HCT116 (cell line): ENCODE measurements around the gene TEX2. TPM values are rescaled to one million over a fixed set of nuclear protein-coding genes. Genes with fewer than 3 reads are reported as not detected.

ENCODE experiments used
- ATAC-seq: fragments of 200-7000 bp; cut with Tn5 transposase; 2 replicates; pipeline ENCODE4 v1.9.1; 2020; ENCODE audit warnings: mild to moderate bottlenecking, moderate library complexity
- BruUV-seq: library from RNA; stranded (reverse); fragments of 400-500 nt; replicated peaks from 2 replicates; lab custom pipeline; 2021; lab: Mats Ljungman, UMichigan
- CTCF ChIA-PET: fragments of 300-600 bp; sonication (Branson Sonifier 250); formaldehyde crosslinking; loops from one replicate; lab custom pipeline; 2021; ENCODE audit warnings: antibody characterized with exemption; lab: Charles Lee
- POLR2A ChIA-PET: fragments of 300-600, 350-600 bp; sonication (Branson Sonifier 250); formaldehyde crosslinking; loops from one replicate; lab custom pipeline; 2021; ENCODE audit warnings: antibody characterized with exemption; lab: Charles Lee
- RAD21 ChIA-PET, 2 experiments: fragments of 300-600 bp; sonication (Branson Sonifier 250); formaldehyde crosslinking; loops; one replicate each; lab custom pipeline; 2023; ENCODE audit warnings: low total read pairs in 2 of 2; ENCODE audit not compliant: uncharacterized antibody in 2 of 2, unreplicated experiment in 2 of 2, low non-redundant PET in 1 of 2; lab: Charles Lee
- DNase-seq: peaks from one replicate; pipeline ENCODE4 v3.0.0-alpha.2; 2010; ENCODE audit warnings: low read depth, low spot score
- H2AFZ ChIP-seq: fragments of 200-600 bp; shearing (Covaris generic), sonication (generic); 2 replicates; pipeline ENCODE4 v1.6.1; 2017; ENCODE audit warnings: low read depth, mixed run types, mixed read lengths, antibody characterized with exemption, low read length; ENCODE audit not compliant: poor library complexity, severe bottlenecking
- H3K27ac ChIP-seq: 2 replicates; pipeline ENCODE4 v1.5.1; 2012; ENCODE audit warnings: low read depth, low read length
- H3K27me3 ChIP-seq: fragments of 200-600 bp; sonication (generic); 2 replicates; pipeline ENCODE4 v1.6.1; 2016; ENCODE audit warnings: mixed run types, low read length, mixed read lengths; ENCODE audit not compliant: insufficient read depth
- H3K36me3 ChIP-seq, 2 experiments: fragments of 200-500 bp in 1 of 2; fragments of 200-600 bp in 1 of 2; sonication (Bioruptor generic) in 1 of 2; sonication (generic) in 1 of 2; 2 replicates each; pipeline versions ENCODE4 v1.5.1 to v1.6.1; 2014 to 2016; ENCODE audit warnings: low read length in 2 of 2, inconsistent platforms in 1 of 2, mixed read lengths in 1 of 2, mixed run types in 1 of 2; ENCODE audit not compliant: insufficient read depth in 2 of 2, control insufficient read depth in 1 of 2
- H3K4me1 ChIP-seq, 2 experiments: fragments of 200-600 bp in 1 of 2; sonication (generic) in 1 of 2; 2 replicates each; pipeline versions ENCODE4 v1.5.1 to v1.6.1; 2012 to 2017; ENCODE audit warnings: low read length in 2 of 2, inconsistent platforms in 1 of 2, mild to moderate bottlenecking in 1 of 2, mixed read lengths in 1 of 2, mixed run types in 1 of 2, moderate library complexity in 1 of 2; ENCODE audit not compliant: insufficient read depth in 2 of 2, control insufficient read depth in 1 of 2
- H3K4me2 ChIP-seq: fragments of 200-600 bp; sonication (generic); 2 replicates; pipeline ENCODE4 v1.6.1; 2017; ENCODE audit warnings: mixed run types, low read length, mixed read lengths
- H3K4me3 ChIP-seq, 2 experiments: fragments of 200-600 bp in 1 of 2; sonication (generic) in 1 of 2; replicated peaks in 1 of 2; 2 replicates each; pipeline ENCODE4 v1.5.1; 2011 to 2016; ENCODE audit warnings: low read length in 2 of 2, control low read depth in 1 of 2, low read depth in 1 of 2, mild to moderate bottlenecking in 1 of 2, mixed read lengths in 1 of 2, mixed run types in 1 of 2
- H3K79me2 ChIP-seq: fragments of 200-600 bp; sonication (generic); 2 replicates; pipeline ENCODE4 v1.6.1; 2017; ENCODE audit warnings: mild to moderate bottlenecking, mixed run types, low read length, moderate library complexity, mixed read lengths; ENCODE audit not compliant: insufficient read depth
- H3K9ac ChIP-seq: fragments of 200-600 bp; sonication (generic); 2 replicates; pipeline ENCODE4 v1.6.1; 2016; ENCODE audit warnings: low read length, mixed read lengths
- H3K9me2 ChIP-seq: fragments of 200-600 bp; sonication (generic), shearing (Covaris generic); 2 replicates; pipeline ENCODE4 v1.6.1; 2017; ENCODE audit warnings: mixed run types, mild to moderate bottlenecking, moderate library complexity; ENCODE audit not compliant: insufficient read depth
- H3K9me3 ChIP-seq, 2 experiments: fragments of 200-500 bp in 1 of 2; fragments of 200-600 bp in 1 of 2; sonication (Bioruptor generic) in 1 of 2; sonication (generic) in 1 of 2; 2 replicates each; pipeline ENCODE4 v1.6.1; 2014 to 2017; ENCODE audit warnings: low read length in 2 of 2, mixed read lengths in 2 of 2, inconsistent platforms in 1 of 2, low read depth in 1 of 2, mild to moderate bottlenecking in 1 of 2, mixed run types in 1 of 2, moderate library complexity in 1 of 2; ENCODE audit not compliant: control insufficient read depth in 1 of 2, insufficient read depth in 1 of 2
- H4K20me1 ChIP-seq: fragments of 200-600 bp; sonication (generic), shearing (Covaris generic); 2 replicates; pipeline ENCODE4 v1.6.1; 2017; ENCODE audit warnings: mixed run types, mild to moderate bottlenecking, moderate library complexity; ENCODE audit not compliant: insufficient read depth
- EGR1 ChIP-seq: IDR thresholded peaks from 2 replicates; pipeline ENCODE4 v1.6.1; 2012; ENCODE audit warnings: low read depth
- EZH2 ChIP-seq: fragments of 200-600 bp; sonication (generic); IDR thresholded peaks from 2 replicates; pipeline ENCODE4 v1.6.1; 2017; ENCODE audit warnings: antibody characterized with exemption, mixed run types
- EZH2phosphoT487 ChIP-seq: fragments of 200-600 bp; IDR thresholded peaks from 2 replicates; pipeline ENCODE4 v1.6.1; 2018; ENCODE audit warnings: antibody characterized with exemption, borderline replicate concordance
- JUND ChIP-seq: IDR thresholded peaks from 2 replicates; pipeline ENCODE4 v1.6.1; 2012
- YY1 ChIP-seq: IDR thresholded peaks from 2 replicates; pipeline ENCODE4 v1.6.1; 2011; ENCODE audit warnings: low read length, low read depth, moderate library complexity, mild to moderate bottlenecking; ENCODE audit not compliant: insufficient replicate concordance; ENCODE audit errors: extremely low read depth
- ZFX ChIP-seq: fragments of 450-650 bp; IDR thresholded peaks from 2 replicates; pipeline ENCODE4 v1.6.1; 2017
- intact Hi-C: fragments of 100-400 bp; cut with micrococcal nuclease; formaldehyde crosslinking; loops from 2 replicates; pipeline ENCODE4 v1.10.0; 2022
- total RNA-seq: library from RNA; stranded (reverse); gene quantifications from one replicate; pipeline ENCODE4 v1.2.1, GENCODE V29; 2021; ENCODE audit not compliant: unreplicated experiment
- TF ChIP-seq, protein P1 (sequence below), 3 experiments: fragments of 200-600 bp in 1 of 3; sonication (generic) in 1 of 3; IDR thresholded peaks in 2 of 3; conservative IDR thresholded peaks in 1 of 3; 2 replicates each; pipeline ENCODE4 v1.5.1; 2012 to 2017; ENCODE audit warnings: low read depth in 2 of 3, low read length in 2 of 3, antibody characterized with exemption in 1 of 3, borderline replicate concordance in 1 of 3, control low read depth in 1 of 3, mild to moderate bottlenecking in 1 of 3, mixed read lengths in 1 of 3, mixed run types in 1 of 3, moderate library complexity in 1 of 3; ENCODE audit not compliant: insufficient read depth in 1 of 3
- TF ChIP-seq, protein P2 (sequence below): IDR thresholded peaks from 2 replicates; pipeline ENCODE4 v1.6.1; 2011; ENCODE audit warnings: mild to moderate bottlenecking, low read length, moderate library complexity; ENCODE audit not compliant: insufficient replicate concordance; ENCODE audit errors: extremely low read depth
- TF ChIP-seq, protein P3 (sequence below): IDR thresholded peaks from 2 replicates; pipeline ENCODE4 v1.6.1; 2012

Gene TEX2
- total RNA-seq, 1 experiment from 2014 or later: 24.6 TPM

DNA sequence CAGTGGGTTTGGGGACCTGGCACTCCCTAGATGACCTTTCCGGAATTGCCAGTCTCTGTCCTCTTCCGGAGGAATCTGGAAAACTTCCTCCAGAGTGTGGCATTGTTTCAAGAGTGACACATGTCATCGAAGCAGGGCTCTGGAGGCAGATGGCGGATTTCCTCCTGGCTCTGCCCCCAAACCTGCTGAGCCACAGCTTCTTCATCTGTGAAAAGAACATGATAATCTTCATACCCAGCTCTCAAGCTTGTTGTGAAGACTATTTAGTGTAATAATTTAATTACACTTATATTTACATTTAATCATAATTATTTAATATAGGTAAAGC is 19.7 kb upstream of the TEX2 start:
- peak overlapping the region; percentile 58 for H2AFZ ChIP-seq
- intact Hi-C loops: loop anchor here (1.0 to 10.0 kb wide), 5 partner anchors 134 to 370 kb away; partner anchors contain the start of genes CSHL1 and ERN1
- DNase-seq: no peak

More for the DNA sequence above, 19.7 kb upstream of the TEX2 start:
- Histone ChIP-seq H3K4me2 (no peak overlapping the region), H3K36me3 (no peaks in the 10 kb centered on the region), H3K27me3 (no peaks in the 10 kb centered on the region), H3K9me2 (no peaks in the 10 kb centered on the region), H4K20me1 (no peaks in the 10 kb centered on the region), H3K9ac (no peak overlapping the region), H3K9me3 (no peaks in the 10 kb centered on the region), H3K27ac (no peak overlapping the region), H3K4me3 (no peak overlapping the region), H3K4me1 (peaks cover 0 to 10% of the 10 kb centered on the region in 2 experiments; a peak in 2 of 4 replicates), H3K79me2 (no peaks in the 10 kb centered on the region)
- no peak for ATAC-seq
- ChIA-PET RAD21 (interaction anchor here in 1 of 2 experiments (2.0 kb wide), 1 partner anchor 135 kb away, joined by 6 read pairs; no protein-coding TSS in a partner anchor), POLR2A (no interaction called here), CTCF (interaction anchor here (1.3 to 2.5 kb wide), 5 partner anchors 9 to 364 kb away, joined by 3 to 30 read pairs (median 7); partner anchors contain the start of gene GH1)
- no TSS peak for BruUV-seq
- TF ChIP-seq EGR1: no peak
- no peak for TF ChIP-seq ZFX
- TF ChIP-seq YY1: no peak
- TF ChIP-seq, protein P1, sequence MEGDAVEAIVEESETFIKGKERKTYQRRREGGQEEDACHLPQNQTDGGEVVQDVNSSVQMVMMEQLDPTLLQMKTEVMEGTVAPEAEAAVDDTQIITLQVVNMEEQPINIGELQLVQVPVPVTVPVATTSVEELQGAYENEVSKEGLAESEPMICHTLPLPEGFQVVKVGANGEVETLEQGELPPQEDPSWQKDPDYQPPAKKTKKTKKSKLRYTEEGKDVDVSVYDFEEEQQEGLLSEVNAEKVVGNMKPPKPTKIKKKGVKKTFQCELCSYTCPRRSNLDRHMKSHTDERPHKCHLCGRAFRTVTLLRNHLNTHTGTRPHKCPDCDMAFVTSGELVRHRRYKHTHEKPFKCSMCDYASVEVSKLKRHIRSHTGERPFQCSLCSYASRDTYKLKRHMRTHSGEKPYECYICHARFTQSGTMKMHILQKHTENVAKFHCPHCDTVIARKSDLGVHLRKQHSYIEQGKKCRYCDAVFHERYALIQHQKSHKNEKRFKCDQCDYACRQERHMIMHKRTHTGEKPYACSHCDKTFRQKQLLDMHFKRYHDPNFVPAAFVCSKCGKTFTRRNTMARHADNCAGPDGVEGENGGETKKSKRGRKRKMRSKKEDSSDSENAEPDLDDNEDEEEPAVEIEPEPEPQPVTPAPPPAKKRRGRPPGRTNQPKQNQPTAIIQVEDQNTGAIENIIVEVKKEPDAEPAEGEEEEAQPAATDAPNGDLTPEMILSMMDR (IDR thresholded peaks at IDR 0.05 in 2 of 3, conservative IDR thresholded peaks at IDR 0.05 in 1 of 3; ENCODE audit: borderline replicate concordance in 1 of 3, insufficient read depth in 1 of 3, low read depth in 2 of 3, low read length in 2 of 3): no peak
- TF ChIP-seq, protein P2, sequence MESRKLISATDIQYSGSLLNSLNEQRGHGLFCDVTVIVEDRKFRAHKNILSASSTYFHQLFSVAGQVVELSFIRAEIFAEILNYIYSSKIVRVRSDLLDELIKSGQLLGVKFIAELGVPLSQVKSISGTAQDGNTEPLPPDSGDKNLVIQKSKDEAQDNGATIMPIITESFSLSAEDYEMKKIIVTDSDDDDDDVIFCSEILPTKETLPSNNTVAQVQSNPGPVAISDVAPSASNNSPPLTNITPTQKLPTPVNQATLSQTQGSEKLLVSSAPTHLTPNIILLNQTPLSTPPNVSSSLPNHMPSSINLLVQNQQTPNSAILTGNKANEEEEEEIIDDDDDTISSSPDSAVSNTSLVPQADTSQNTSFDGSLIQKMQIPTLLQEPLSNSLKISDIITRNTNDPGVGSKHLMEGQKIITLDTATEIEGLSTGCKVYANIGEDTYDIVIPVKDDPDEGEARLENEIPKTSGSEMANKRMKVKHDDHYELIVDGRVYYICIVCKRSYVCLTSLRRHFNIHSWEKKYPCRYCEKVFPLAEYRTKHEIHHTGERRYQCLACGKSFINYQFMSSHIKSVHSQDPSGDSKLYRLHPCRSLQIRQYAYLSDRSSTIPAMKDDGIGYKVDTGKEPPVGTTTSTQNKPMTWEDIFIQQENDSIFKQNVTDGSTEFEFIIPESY: no peak
- no peak for TF ChIP-seq JUND
- TF ChIP-seq, protein P3, sequence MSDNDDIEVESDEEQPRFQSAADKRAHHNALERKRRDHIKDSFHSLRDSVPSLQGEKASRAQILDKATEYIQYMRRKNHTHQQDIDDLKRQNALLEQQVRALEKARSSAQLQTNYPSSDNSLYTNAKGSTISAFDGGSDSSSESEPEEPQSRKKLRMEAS: no peak
- TF ChIP-seq EZH2phosphoT487: no peak
- TF ChIP-seq EZH2: no peak
